H1 (cell line): Measurements from ENCODE around the gene DBNDD2. TPM values are rescaled to one million over a fixed set of nuclear protein-coding genes. Genes with fewer than 3 reads are reported as not detected.

ENCODE experiments used
- POU5F1 ChIP-seq: IDR thresholded peaks from 2 replicates; pipeline ENCODE4 v1.6.1; 2011; ENCODE audit warnings: low read depth, mild to moderate bottlenecking, low read length, moderate library complexity
- SRF ChIP-seq: IDR thresholded peaks from 2 replicates; pipeline ENCODE4 v1.6.1; 2011; ENCODE audit warnings: mild to moderate bottlenecking, low read depth, low read length, moderate library complexity
- polyA plus RNA-seq, 7 experiments: library from polyadenylated mRNA; depleted of rRNA in 3 of 7; stranded (reverse) in 5 of 7; unstranded in 2 of 7; fragments of >200 nt in 5 of 7; fragments of 200-250 nt in 2 of 7; gene quantifications; 1 replicate in 5 of 7; 2 replicates in 1 of 7; 4 replicates in 1 of 7; pipeline versions ENCODE4 v1.2.1 to v1.2.3, GENCODE V29; 2011 to 2013; ENCODE audit warnings: missing spikeins in 2 of 7, mixed read lengths in 2 of 7
- total RNA-seq: library from RNA; stranded (reverse); fragmentation: NEBNext Ultra II Directional; extraction: Animal tissue kit (Norgen Biotek cat#: 25700); gene quantifications from 2 replicates; pipeline ENCODE4 v1.2.1, GENCODE V29; 2021

The DBNDD2 gene
- total and polyA plus RNA-seq, 2 of the 8 experiments (the other 6 are each of a cell fraction or from before 2014, with no cell fraction given), result 55.8 to 96.3 TPM

- TF ChIP-seq POU5F1 (no peak), SRF (no peak)
These were observed 37.9 kb downstream of the DBNDD2 start (continued) for GRCh38 chr20:45445805-45446562.
